Endodermal cell (in vitro differentiated cells): Measurements from ENCODE around the gene HEATR9. TPM values are rescaled to one million over a fixed set of nuclear protein-coding genes. Genes with fewer than 3 reads are reported as not detected.

Source experiments
- DNase-seq: peaks from one replicate; pipeline ENCODE4 v3.0.0-alpha.2; 2017
- H3K27ac ChIP-seq: 2 replicates; pipeline ENCODE4 v1.5.1; 2013; ENCODE audit warnings: mild to moderate bottlenecking, low read depth, low read length, moderate library complexity
- H3K27me3 ChIP-seq: 2 replicates; pipeline ENCODE4 v1.6.1; 2013; ENCODE audit warnings: mild to moderate bottlenecking, low read length, moderate library complexity; ENCODE audit not compliant: insufficient read depth, control insufficient read depth, poor library complexity, severe bottlenecking
- H3K36me3 ChIP-seq: 2 replicates; pipeline ENCODE4 v1.7.0; 2013; ENCODE audit warnings: mild to moderate bottlenecking, low read length, moderate library complexity; ENCODE audit not compliant: control insufficient read depth, insufficient read depth
- H3K4me1 ChIP-seq: one replicate; pipeline ENCODE4 v1.7.0; 2013; ENCODE audit warnings: low read length; ENCODE audit not compliant: control insufficient read depth, insufficient read depth
- H3K4me3 ChIP-seq: 2 replicates; pipeline ENCODE4 v1.5.1; 2013; ENCODE audit warnings: mild to moderate bottlenecking, low read length, moderate library complexity
- H3K9ac ChIP-seq: 2 replicates; pipeline ENCODE4 v1.6.1; 2013; ENCODE audit warnings: mild to moderate bottlenecking, low read length, moderate library complexity; ENCODE audit not compliant: poor library complexity, severe bottlenecking; ENCODE audit errors: extremely low read depth
- H3K9me3 ChIP-seq: 2 replicates; pipeline ENCODE4 v1.6.1; 2013; ENCODE audit warnings: mild to moderate bottlenecking, low read length, moderate library complexity; ENCODE audit not compliant: control insufficient read depth
- H3K27ac Mint-ChIP-seq: 2 replicates; pipeline ENCODE4 v1.8.0; 2020; ENCODE audit warnings: mixed read lengths
- H3K27me3 Mint-ChIP-seq: 2 replicates; pipeline ENCODE4 v1.8.0; 2021; ENCODE audit warnings: mild to moderate bottlenecking, mixed read lengths; ENCODE audit not compliant: insufficient read depth
- H3K36me3 Mint-ChIP-seq: 2 replicates; pipeline ENCODE4 v1.8.0; 2020; ENCODE audit warnings: low read depth, mixed read lengths
- H3K4me1 Mint-ChIP-seq: 2 replicates; pipeline ENCODE4 v1.8.0; 2020; ENCODE audit warnings: mixed read lengths
- H3K4me3 Mint-ChIP-seq: 2 replicates; pipeline ENCODE4 v1.8.0; 2020; ENCODE audit warnings: mild to moderate bottlenecking, moderate library complexity, mixed read lengths
- H3K9me3 Mint-ChIP-seq: 2 replicates; pipeline ENCODE4 v1.8.0; 2020; ENCODE audit warnings: mild to moderate bottlenecking, mixed read lengths
- CTCF ChIP-seq: fragments of 200-600 bp; sonication (generic); conservative IDR thresholded peaks from 2 replicates; pipeline ENCODE4 v1.5.0; 2021; ENCODE audit warnings: antibody characterized with exemption, mild to moderate bottlenecking
- WGBS, 2 experiments: methylation state at CpG; one replicate each; pipeline versions ENCODE4 v1.1.5 to v1.1.7; 2013; ENCODE audit warnings: missing lambda C conversion rate in 2 of 2, mixed read lengths in 1 of 2; ENCODE audit not compliant: insufficient coverage in 1 of 2, insufficient read length in 1 of 2; 5-methylcytosine and 5-hydroxymethylcytosine counted together
- total RNA-seq, 2 donors: library from RNA; stranded (reverse); fragmentation: NEBNext Ultra II Directional in 1 of 2; extraction: Animal tissue kit (Norgen Biotek cat#: 25700) in 1 of 2; gene quantifications; 2 replicates in 1 of 2; 3 replicates in 1 of 2; pipeline ENCODE4 v1.2.1, GENCODE V29; 2021

The HEATR9 gene
- total RNA-seq, 2 donors from 2014 or later, result not detected

- no peak overlapping the region for H3K4me3 Mint-ChIP-seq
- TF ChIP-seq CTCF, result no peak
- H3K4me1 Mint-ChIP-seq, result peaks cover 5% of the 10 kb centered on the region
- peaks cover 6% of the 10 kb centered on the region for H3K36me3 Mint-ChIP-seq
- H3K9me3 Mint-ChIP-seq, result peaks cover 4% of the 10 kb centered on the region
- no peak overlapping the region for H3K27ac Mint-ChIP-seq
- Histone ChIP-seq H3K9ac (no peak overlapping the region), H3K4me1 (no peaks in the 10 kb centered on the region), H3K27me3 (peaks cover 8% of the 10 kb centered on the region), H3K9me3 (no peaks in the 10 kb centered on the region), H3K4me3 (no peak overlapping the region), H3K36me3 (no peaks in the 10 kb centered on the region), H3K27ac (no peak overlapping the region)
- H3K27me3 Mint-ChIP-seq, result peaks cover 9% of the 10 kb centered on the region
- no peak for DNase-seq
- WGBS, 2 experiments, result 87 to 100% methylated on average over 1 of the region's 1 CpG
These were observed 45.7 kb upstream of the HEATR9 start for GRCh38 chr17:35914354-35914753.

- H3K9ac ChIP-seq, result no peak overlapping the region
- peaks cover 4% of the 10 kb centered on the region for H3K9me3 Mint-ChIP-seq
- no peaks in the 10 kb centered on the region for H3K4me1 ChIP-seq
- no peak overlapping the region for H3K4me3 Mint-ChIP-seq
- no peak overlapping the region for H3K4me3 ChIP-seq
- WGBS, 2 experiments, result 88 to 92% methylated on average over 4 of the region's 4 CpGs
- no peak for DNase-seq
- no peak overlapping the region for H3K27ac ChIP-seq
- H3K9me3 ChIP-seq, result no peaks in the 10 kb centered on the region
- H3K27me3 Mint-ChIP-seq, result peaks cover 16% of the 10 kb centered on the region
- peaks cover 5% of the 10 kb centered on the region for H3K4me1 Mint-ChIP-seq
- no peaks in the 10 kb centered on the region for H3K36me3 ChIP-seq
- H3K27ac Mint-ChIP-seq, result no peak overlapping the region
- TF ChIP-seq CTCF, result no peak
- peaks cover 8% of the 10 kb centered on the region for H3K27me3 ChIP-seq
- H3K36me3 Mint-ChIP-seq, result peaks cover 6% of the 10 kb centered on the region
These were observed 44.9 kb upstream of the HEATR9 start for GRCh38 chr17:35913609-35914008.

- Mint-ChIP-seq H3K36me3 (peaks cover 6% of the 10 kb centered on the region), H3K27ac (no peak overlapping the region), H3K4me1 (peaks cover 5% of the 10 kb centered on the region), H3K27me3 (peaks cover 19% of the 10 kb centered on the region), H3K4me3 (no peak overlapping the region), H3K9me3 (peaks cover 4% of the 10 kb centered on the region)
- Histone ChIP-seq H3K27ac (no peak overlapping the region), H3K4me1 (no peaks in the 10 kb centered on the region), H3K9me3 (no peaks in the 10 kb centered on the region), H3K27me3 (peaks cover 8% of the 10 kb centered on the region), H3K9ac (no peak overlapping the region), H3K36me3 (no peaks in the 10 kb centered on the region), H3K4me3 (no peak overlapping the region)
- DNase-seq, result no peak
- no peak for TF ChIP-seq CTCF
- 90 to 93% methylated on average over 2 of the region's 2 CpGs for WGBS, 2 experiments
These were observed 44.3 kb upstream of the HEATR9 start for GRCh38 chr17:35912942-35913341.
